A549 (cell line): ENCODE results near the gene ATP10A.

Experiments used
- RFX5 ChIP-seq: fragments of 450-650 bp; IDR thresholded peaks from 2 replicates; pipeline ENCODE4 v1.7.1; 2014; ENCODE audit warnings: antibody characterized with exemption, mild to moderate bottlenecking, moderate library complexity
- ZFP36 ChIP-seq: fragments of 450-650 bp; IDR thresholded peaks from 2 replicates; pipeline ENCODE4 v1.6.1; 2014; ENCODE audit warnings: borderline replicate concordance; ENCODE audit not compliant: partially characterized antibody
- TF ChIP-seq, protein P1 (sequence below): fragments of 250-450 bp; sonication (Bioruptor Pico); IDR thresholded peaks from 2 replicates; pipeline ENCODE4 v1.5.0; 2021; ENCODE audit warnings: mild to moderate bottlenecking, moderate library complexity, borderline replicate concordance

DNA sequence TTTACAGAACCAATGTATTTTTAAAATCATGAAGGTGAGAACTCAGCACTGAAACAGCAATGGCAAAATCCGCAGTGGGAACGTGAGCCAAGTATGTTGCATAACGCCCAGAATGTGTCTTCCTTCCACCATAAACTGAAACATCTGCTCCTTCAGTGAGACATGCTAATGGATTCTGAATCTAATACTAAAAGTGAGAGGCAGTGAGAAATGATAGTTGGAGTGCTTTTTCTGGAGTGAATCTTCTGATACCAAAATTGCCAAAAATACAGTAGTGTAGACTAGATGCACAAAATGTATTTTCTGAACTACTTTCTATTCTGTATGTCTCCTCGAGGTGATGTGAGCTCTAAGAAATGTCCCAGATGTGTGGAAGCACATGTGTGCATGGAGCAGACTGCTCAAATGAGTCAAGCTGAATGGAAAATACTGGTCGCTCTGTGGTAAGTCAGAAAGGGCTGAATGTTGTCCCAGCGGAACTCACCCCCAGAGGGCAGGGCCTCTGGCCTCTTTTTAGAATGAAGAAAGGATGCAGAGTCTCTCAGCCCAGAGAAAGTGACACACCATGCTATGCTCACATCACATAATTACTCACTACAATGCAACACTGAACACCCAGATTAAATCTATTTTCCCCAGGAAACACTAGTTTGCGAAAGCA, 73.0 kb downstream of the ATP10A start:
- TF ChIP-seq RFX5 (no peak), ZFP36 (no peak)
- TF ChIP-seq, protein P1, sequence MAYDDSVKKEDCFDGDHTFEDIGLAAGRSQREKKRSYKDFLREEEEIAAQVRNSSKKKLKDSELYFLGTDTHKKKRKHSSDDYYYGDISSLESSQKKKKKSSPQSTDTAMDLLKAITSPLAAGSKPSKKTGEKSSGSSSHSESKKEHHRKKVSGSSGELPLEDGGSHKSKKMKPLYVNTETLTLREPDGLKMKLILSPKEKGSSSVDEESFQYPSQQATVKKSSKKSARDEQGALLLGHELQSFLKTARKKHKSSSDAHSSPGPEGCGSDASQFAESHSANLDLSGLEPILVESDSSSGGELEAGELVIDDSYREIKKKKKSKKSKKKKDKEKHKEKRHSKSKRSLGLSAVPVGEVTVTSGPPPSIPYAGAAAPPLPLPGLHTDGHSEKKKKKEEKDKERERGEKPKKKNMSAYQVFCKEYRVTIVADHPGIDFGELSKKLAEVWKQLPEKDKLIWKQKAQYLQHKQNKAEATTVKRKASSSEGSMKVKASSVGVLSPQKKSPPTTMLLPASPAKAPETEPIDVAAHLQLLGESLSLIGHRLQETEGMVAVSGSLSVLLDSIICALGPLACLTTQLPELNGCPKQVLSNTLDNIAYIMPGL (CRISPR knock-in tag) = no peak
